Measurements from ENCODE around the gene IL12RB2.

IL12RB2 gene

DNA sequence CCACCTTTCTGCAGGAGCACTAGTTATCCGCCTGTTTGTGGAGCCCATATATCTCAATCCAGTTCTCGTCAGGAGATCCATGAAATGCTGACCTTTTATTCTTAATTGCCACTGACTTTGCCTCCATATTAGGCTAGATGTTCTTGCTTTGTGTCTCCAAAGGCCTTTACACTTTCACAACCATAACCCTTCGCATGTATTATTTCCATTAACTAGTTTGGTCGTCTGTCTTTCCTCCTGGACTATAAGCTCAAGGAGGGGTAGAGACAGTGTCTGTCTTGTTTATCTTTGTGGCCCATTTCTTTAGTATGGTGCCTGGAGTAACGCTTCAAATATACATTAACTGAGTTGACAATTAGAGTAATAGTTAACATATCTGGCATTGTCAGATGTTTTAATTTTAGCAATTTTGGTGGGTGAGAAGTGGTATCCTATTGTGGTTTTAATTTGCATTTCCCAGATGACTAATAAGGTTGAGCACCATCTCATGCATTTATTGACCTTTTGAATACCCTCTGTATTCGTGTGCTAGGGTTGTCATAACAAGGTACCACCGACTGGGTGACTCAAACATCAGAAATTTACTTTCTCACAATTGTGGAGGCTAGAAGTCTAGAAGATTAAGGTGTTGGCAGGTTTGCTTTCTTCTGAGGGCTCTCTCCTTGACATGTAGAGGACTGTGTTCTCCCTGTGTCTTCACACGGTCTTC lies 21.7 kb upstream of the IL12RB2 start (continued):
- TF ChIP-seq BACH2 (CRISPR knock-in tag; IDR thresholded peaks at IDR 0.05; ENCODE audit: borderline replicate concordance): no peak
- TF ChIP-seq ESRRG (CRISPR knock-in tag; IDR thresholded peaks at IDR 0.05): no peak
- TF ChIP-seq RARB (CRISPR knock-in tag; IDR thresholded peaks at IDR 0.05): no peak
- no peak for TF ChIP-seq ZNF8 (CRISPR knock-in tag; IDR thresholded peaks at IDR 0.05)
- no peak for TF ChIP-seq ISL1 (CRISPR knock-in tag; IDR thresholded peaks at IDR 0.05)
- no peak for TF ChIP-seq ZC3H10 (CRISPR knock-in tag; IDR thresholded peaks at IDR 0.05)
- no peak for TF ChIP-seq ARNTL (CRISPR knock-in tag; IDR thresholded peaks at IDR 0.05; ENCODE audit: borderline replicate concordance, low read depth)

DNA sequence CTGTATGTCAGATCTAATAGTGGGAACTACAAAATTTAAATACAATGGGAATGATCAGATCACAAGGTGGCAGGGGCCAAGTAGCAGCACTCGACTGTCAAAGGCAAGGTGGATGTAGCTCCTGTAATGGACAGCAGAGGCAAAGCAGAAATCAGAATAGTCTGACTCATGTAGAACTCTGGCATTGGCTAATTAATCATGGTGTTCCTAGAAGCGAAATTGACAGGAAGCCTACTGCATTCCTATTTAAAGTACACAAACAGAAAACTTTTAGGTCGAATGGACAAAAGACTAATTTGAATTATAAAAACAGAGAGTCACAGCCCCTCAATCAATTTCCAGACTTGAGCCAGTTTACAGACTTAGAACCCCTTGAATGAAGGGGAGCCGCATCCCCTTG lies 17.4 kb upstream of the IL12RB2 start:
- TF ChIP-seq, protein P1, sequence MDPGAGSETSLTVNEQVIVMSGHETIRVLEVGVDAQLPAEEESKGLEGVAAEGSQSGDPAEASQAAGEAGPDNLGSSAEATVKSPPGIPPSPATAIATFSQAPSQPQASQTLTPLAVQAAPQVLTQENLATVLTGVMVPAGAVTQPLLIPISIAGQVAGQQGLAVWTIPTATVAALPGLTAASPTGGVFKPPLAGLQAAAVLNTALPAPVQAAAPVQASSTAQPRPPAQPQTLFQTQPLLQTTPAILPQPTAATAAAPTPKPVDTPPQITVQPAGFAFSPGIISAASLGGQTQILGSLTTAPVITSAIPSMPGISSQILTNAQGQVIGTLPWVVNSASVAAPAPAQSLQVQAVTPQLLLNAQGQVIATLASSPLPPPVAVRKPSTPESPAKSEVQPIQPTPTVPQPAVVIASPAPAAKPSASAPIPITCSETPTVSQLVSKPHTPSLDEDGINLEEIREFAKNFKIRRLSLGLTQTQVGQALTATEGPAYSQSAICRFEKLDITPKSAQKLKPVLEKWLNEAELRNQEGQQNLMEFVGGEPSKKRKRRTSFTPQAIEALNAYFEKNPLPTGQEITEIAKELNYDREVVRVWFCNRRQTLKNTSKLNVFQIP (CRISPR knock-in tag; IDR thresholded peaks at IDR 0.05; ENCODE audit: borderline replicate concordance, low read depth): no peak
- TF ChIP-seq TCF4 (CRISPR knock-in tag; IDR thresholded peaks at IDR 0.05; ENCODE audit: borderline replicate concordance): no peak
- TF ChIP-seq ZFP3 (CRISPR knock-in tag; IDR thresholded peaks at IDR 0.05): no peak
- TF ChIP-seq, protein P2, sequence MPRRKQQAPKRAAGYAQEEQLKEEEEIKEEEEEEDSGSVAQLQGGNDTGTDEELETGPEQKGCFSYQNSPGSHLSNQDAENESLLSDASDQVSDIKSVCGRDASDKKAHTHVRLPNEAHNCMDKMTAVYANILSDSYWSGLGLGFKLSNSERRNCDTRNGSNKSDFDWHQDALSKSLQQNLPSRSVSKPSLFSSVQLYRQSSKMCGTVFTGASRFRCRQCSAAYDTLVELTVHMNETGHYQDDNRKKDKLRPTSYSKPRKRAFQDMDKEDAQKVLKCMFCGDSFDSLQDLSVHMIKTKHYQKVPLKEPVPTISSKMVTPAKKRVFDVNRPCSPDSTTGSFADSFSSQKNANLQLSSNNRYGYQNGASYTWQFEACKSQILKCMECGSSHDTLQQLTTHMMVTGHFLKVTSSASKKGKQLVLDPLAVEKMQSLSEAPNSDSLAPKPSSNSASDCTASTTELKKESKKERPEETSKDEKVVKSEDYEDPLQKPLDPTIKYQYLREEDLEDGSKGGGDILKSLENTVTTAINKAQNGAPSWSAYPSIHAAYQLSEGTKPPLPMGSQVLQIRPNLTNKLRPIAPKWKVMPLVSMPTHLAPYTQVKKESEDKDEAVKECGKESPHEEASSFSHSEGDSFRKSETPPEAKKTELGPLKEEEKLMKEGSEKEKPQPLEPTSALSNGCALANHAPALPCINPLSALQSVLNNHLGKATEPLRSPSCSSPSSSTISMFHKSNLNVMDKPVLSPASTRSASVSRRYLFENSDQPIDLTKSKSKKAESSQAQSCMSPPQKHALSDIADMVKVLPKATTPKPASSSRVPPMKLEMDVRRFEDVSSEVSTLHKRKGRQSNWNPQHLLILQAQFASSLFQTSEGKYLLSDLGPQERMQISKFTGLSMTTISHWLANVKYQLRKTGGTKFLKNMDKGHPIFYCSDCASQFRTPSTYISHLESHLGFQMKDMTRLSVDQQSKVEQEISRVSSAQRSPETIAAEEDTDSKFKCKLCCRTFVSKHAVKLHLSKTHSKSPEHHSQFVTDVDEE (CRISPR knock-in tag; IDR thresholded peaks at IDR 0.05): no peak
- TF ChIP-seq ZNF565 (CRISPR knock-in tag; conservative IDR thresholded peaks at IDR 0.05; ENCODE audit: low read depth): no peak
- no peak for TF ChIP-seq ZNF70 (CRISPR knock-in tag; IDR thresholded peaks at IDR 0.05)
- no peak for TF ChIP-seq BACH2 (CRISPR knock-in tag; IDR thresholded peaks at IDR 0.05; ENCODE audit: borderline replicate concordance)
- no peak for TF ChIP-seq ARNTL (CRISPR knock-in tag; IDR thresholded peaks at IDR 0.05; ENCODE audit: borderline replicate concordance, low read depth)
- no peak for TF ChIP-seq GLIS3 (CRISPR knock-in tag; IDR thresholded peaks at IDR 0.05)
- TF ChIP-seq, protein P3, sequence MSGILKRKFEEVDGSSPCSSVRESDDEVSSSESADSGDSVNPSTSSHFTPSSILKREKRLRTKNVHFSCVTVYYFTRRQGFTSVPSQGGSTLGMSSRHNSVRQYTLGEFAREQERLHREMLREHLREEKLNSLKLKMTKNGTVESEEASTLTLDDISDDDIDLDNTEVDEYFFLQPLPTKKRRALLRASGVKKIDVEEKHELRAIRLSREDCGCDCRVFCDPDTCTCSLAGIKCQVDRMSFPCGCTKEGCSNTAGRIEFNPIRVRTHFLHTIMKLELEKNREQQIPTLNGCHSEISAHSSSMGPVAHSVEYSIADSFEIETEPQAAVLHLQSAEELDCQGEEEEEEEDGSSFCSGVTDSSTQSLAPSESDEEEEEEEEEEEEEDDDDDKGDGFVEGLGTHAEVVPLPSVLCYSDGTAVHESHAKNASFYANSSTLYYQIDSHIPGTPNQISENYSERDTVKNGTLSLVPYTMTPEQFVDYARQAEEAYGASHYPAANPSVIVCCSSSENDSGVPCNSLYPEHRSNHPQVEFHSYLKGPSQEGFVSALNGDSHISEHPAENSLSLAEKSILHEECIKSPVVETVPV (CRISPR knock-in tag; IDR thresholded peaks at IDR 0.05): no peak
- no peak for TF ChIP-seq ZFP30 (CRISPR knock-in tag; IDR thresholded peaks at IDR 0.05)
- no peak for ATAC-seq

DNA sequence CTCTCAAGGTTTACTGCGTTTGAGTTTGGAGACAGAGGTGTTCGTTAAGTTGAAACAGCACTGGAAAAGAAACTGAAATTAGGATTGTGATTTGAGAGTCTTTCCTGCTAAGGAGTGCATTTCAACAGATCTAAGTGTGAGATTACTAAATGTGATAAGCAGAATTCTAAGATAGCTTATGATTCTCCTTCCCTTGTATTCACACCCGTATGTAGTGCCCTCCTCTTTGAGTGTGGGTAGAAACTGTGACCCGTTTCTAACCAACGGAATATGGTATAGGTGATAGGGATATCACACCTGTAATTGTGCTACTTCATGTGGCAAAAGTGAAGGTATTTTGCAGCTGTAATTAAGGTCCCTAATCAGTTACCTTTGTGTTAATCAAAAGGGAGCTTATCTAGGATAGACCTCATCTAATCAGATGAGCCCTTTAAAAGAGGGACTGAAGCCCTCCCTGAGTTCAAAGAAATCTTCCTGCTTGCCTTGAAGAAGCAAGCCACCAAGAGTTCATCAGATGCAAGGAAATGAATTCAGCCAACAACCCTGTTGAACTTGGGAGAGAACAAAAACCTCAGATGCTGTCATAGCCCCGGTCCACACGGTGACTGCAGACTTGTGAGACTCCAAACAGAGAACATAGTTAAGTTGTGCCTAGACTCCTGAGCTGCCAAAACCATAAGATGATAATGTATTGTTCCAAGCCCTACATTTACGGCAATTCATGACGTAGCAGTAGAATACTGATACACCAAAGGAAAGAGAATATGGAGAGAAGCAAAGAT lies 12.6 kb upstream of the IL12RB2 start:
- no peak for ATAC-seq

More for the DNA sequence above, 12.6 kb upstream of the IL12RB2 start:
- no peak for TF ChIP-seq BACH2 (CRISPR knock-in tag; IDR thresholded peaks at IDR 0.05; ENCODE audit: borderline replicate concordance)
- no peak for TF ChIP-seq ZFP3 (CRISPR knock-in tag; IDR thresholded peaks at IDR 0.05)
- TF ChIP-seq OSR1 (CRISPR knock-in tag; IDR thresholded peaks at IDR 0.05): no peak
- TF ChIP-seq, protein P1 (CRISPR knock-in tag; IDR thresholded peaks at IDR 0.05; ENCODE audit: borderline replicate concordance, low read depth): no peak
- no peak for TF ChIP-seq ZC3H10 (CRISPR knock-in tag; IDR thresholded peaks at IDR 0.05)
- no peak for TF ChIP-seq TCF4 (CRISPR knock-in tag; IDR thresholded peaks at IDR 0.05; ENCODE audit: borderline replicate concordance)
- TF ChIP-seq ZFP30 (CRISPR knock-in tag; IDR thresholded peaks at IDR 0.05): no peak
- TF ChIP-seq ZNF565 (CRISPR knock-in tag; conservative IDR thresholded peaks at IDR 0.05; ENCODE audit: low read depth): no peak
- no peak for TF ChIP-seq RARB (CRISPR knock-in tag; IDR thresholded peaks at IDR 0.05)
- TF ChIP-seq PPARA (CRISPR knock-in tag; IDR thresholded peaks at IDR 0.05; ENCODE audit: borderline replicate concordance): no peak
- no peak for TF ChIP-seq ESRRG (CRISPR knock-in tag; IDR thresholded peaks at IDR 0.05)
- TF ChIP-seq TOX (CRISPR knock-in tag; IDR thresholded peaks at IDR 0.05; ENCODE audit: borderline replicate concordance): no peak
- TF ChIP-seq SNAI2 (CRISPR knock-in tag; IDR thresholded peaks at IDR 0.05): no peak

Data from SK-N-SH treated with all-trans-retinoic acid at 6 μM for 48 hours (cell line).